Effector memory CD8-positive, alpha-beta T cell (primary cell): ENCODE results near the gene SCYL1.
A peak's percentile ranks its signal among the peaks of the same experiment; 100 is the strongest.

Experiments used
- ATAC-seq: fragments of 150-1000 bp; cut with Tn5 transposase; replicated peaks from 2 replicates; pipeline ENCODE4 v1.10.0; 2021; ENCODE audit warnings: mild to moderate bottlenecking, moderate library complexity
- DNase-seq, 3 experiments: peaks; one replicate each; pipeline ENCODE4 v3.0.0; 2021
- H3K27ac Mint-ChIP-seq, 2 donors: one replicate each; pipeline ENCODE4 v1.8.0; 2022; ENCODE audit warnings: mild to moderate bottlenecking in 2 of 2, mixed read lengths in 2 of 2, moderate library complexity in 2 of 2
- H3K27me3 Mint-ChIP-seq, 2 donors: one replicate each; pipeline ENCODE4 v1.8.0; 2022; ENCODE audit warnings: mixed read lengths in 2 of 2
- H3K36me3 Mint-ChIP-seq: one replicate; pipeline ENCODE4 v1.8.0; 2022; ENCODE audit warnings: mild to moderate bottlenecking, moderate library complexity, mixed read lengths; ENCODE audit not compliant: insufficient read depth
- H3K4me1 Mint-ChIP-seq, 2 donors: one replicate each; pipeline ENCODE4 v1.8.0; 2022; ENCODE audit warnings: low read depth in 2 of 2, mixed read lengths in 2 of 2
- H3K4me3 Mint-ChIP-seq, 2 donors: one replicate each; pipeline ENCODE4 v1.8.0; 2022; ENCODE audit warnings: mild to moderate bottlenecking in 2 of 2, mixed read lengths in 2 of 2, moderate library complexity in 2 of 2
- H3K9me3 Mint-ChIP-seq, 2 donors: one replicate each; pipeline ENCODE4 v1.8.0; 2022; ENCODE audit warnings: mixed read lengths in 2 of 2

SCYL1 gene

GRCh38 chr11:65554057-65554818, 29.4 kb downstream of the SCYL1 start:
- H3K36me3 Mint-ChIP-seq: peaks cover 20% of the 10 kb centered on the region
- H3K4me1 Mint-ChIP-seq: peaks cover 48 to 50% of the 10 kb centered on the region in 2 donors
- peak overlapping the region; percentile 42 to 82 for H3K4me3 Mint-ChIP-seq
- ATAC-seq (no peak), DNase-seq (no peak)
- H3K27ac Mint-ChIP-seq: peak overlapping the region in 1 of 2 donors; percentile 89
- no peaks in the 10 kb centered on the region for H3K9me3 Mint-ChIP-seq
- H3K27me3 Mint-ChIP-seq: no peaks in the 10 kb centered on the region

GRCh38 chr11:65554842-65555430, 30.1 kb downstream of the SCYL1 start:
- H3K27ac Mint-ChIP-seq: peak overlapping the region; percentile 52 to 89
- H3K4me3 Mint-ChIP-seq: peak overlapping the region; percentile 42 to 82
- no peak for DNase-seq
- H3K4me1 Mint-ChIP-seq: peaks cover 51 to 53% of the 10 kb centered on the region in 2 donors
- no peaks in the 10 kb centered on the region for H3K27me3 Mint-ChIP-seq
- no peaks in the 10 kb centered on the region for H3K9me3 Mint-ChIP-seq
- ATAC-seq: no peak
- H3K36me3 Mint-ChIP-seq: peaks cover 15% of the 10 kb centered on the region

GRCh38 chr11:65555693-65556231, 30.9 kb downstream of the SCYL1 start:
- Mint-ChIP-seq H3K4me1 (peaks cover 59 to 60% of the 10 kb centered on the region in 2 donors), H3K27ac (peak overlapping the region; percentile 89 to 93), H3K9me3 (no peaks in the 10 kb centered on the region), H3K4me3 (peak overlapping the region; percentile 82 to 85), H3K36me3 (peaks cover 15% of the 10 kb centered on the region), H3K27me3 (no peaks in the 10 kb centered on the region)
- no peak for DNase-seq
- no peak for ATAC-seq

GRCh38 chr11:65556470-65557279, 31.8 kb downstream of the SCYL1 start:
- Mint-ChIP-seq H3K4me1 (peaks cover 54% of the 10 kb centered on the region in 2 donors), H3K27ac (peak overlapping the region; percentile 89 to 93), H3K4me3 (peak overlapping the region; percentile 82 to 85), H3K9me3 (no peaks in the 10 kb centered on the region), H3K36me3 (peaks cover 10% of the 10 kb centered on the region), H3K27me3 (no peaks in the 10 kb centered on the region)
- ATAC-seq (no peak), DNase-seq (no peak)

- no peaks in the 10 kb centered on the region for H3K27me3 Mint-ChIP-seq
- H3K4me1 Mint-ChIP-seq: peaks cover 49 to 50% of the 10 kb centered on the region in 2 donors
- H3K9me3 Mint-ChIP-seq: no peaks in the 10 kb centered on the region
- H3K27ac Mint-ChIP-seq: peak overlapping the region; percentile 89 to 93
- H3K36me3 Mint-ChIP-seq: peaks cover 9% of the 10 kb centered on the region
- DNase-seq: no peak
- no peak for ATAC-seq
- H3K4me3 Mint-ChIP-seq: peak overlapping the region; percentile 82 to 85
These were observed 32.6 kb downstream of the SCYL1 start for GRCh38 chr11:65557280-65558001.

GRCh38 chr11:65558002-65558929, 33.4 kb downstream of the SCYL1 start, which contains the start of gene LTBP3:
LTBP3 (minus strand) TSS chr11:65558359; CDS start chr11:65557959, 400 bp downstream.
- Mint-ChIP-seq H3K36me3 (peaks cover 6% of the 10 kb centered on the region), H3K4me3 (peak within 1 kb of the TSS; percentile 82 to 85), H3K27me3 (no peaks in the 10 kb centered on the region), H3K9me3 (no peaks in the 10 kb centered on the region), H3K4me1 (peaks cover 46 to 47% of the 10 kb centered on the region in 2 donors), H3K27ac (peak within 1 kb of the TSS; percentile 89 to 93)
- ATAC-seq: peak; percentile 32
- no peak for DNase-seq

- DNase-seq (no peak), ATAC-seq (no peak)
- Mint-ChIP-seq H3K9me3 (no peaks in the 10 kb centered on the region), H3K4me1 (peaks cover 47% of the 10 kb centered on the region in 2 donors), H3K27ac (peak overlapping the region; percentile 83 to 84), H3K27me3 (no peaks in the 10 kb centered on the region), H3K36me3 (peaks cover 6% of the 10 kb centered on the region), H3K4me3 (peak overlapping the region; percentile 66 to 85)
These were observed 34.1 kb downstream of the SCYL1 start for GRCh38 chr11:65558930-65559509.

- no peaks in the 10 kb centered on the region for H3K27me3 Mint-ChIP-seq
- H3K36me3 Mint-ChIP-seq: peaks cover 6% of the 10 kb centered on the region
- no peak for DNase-seq
- ATAC-seq: no peak
- peak overlapping the region; percentile 66 to 85 for H3K4me3 Mint-ChIP-seq
- H3K4me1 Mint-ChIP-seq: peaks cover 43% of the 10 kb centered on the region in 2 donors
- H3K9me3 Mint-ChIP-seq: no peaks in the 10 kb centered on the region
- peak overlapping the region; percentile 83 to 84 for H3K27ac Mint-ChIP-seq
These were observed 34.7 kb downstream of the SCYL1 start for GRCh38 chr11:65559535-65559934.

GRCh38 chr11:65559951-65560537, 35.2 kb downstream of the SCYL1 start:
- peak overlapping the region; percentile 83 to 84 for H3K27ac Mint-ChIP-seq
- no peaks in the 10 kb centered on the region for H3K27me3 Mint-ChIP-seq
- peaks cover 40 to 42% of the 10 kb centered on the region in 2 donors for H3K4me1 Mint-ChIP-seq
- DNase-seq: no peak
- no peaks in the 10 kb centered on the region for H3K9me3 Mint-ChIP-seq
- no peak for ATAC-seq
- H3K36me3 Mint-ChIP-seq: peaks cover 6% of the 10 kb centered on the region
- peak overlapping the region in 1 of 2 donors; percentile 66 for H3K4me3 Mint-ChIP-seq

GRCh38 chr11:65560555-65561418, 35.9 kb downstream of the SCYL1 start:
- H3K36me3 Mint-ChIP-seq: peaks cover 8% of the 10 kb centered on the region
- ATAC-seq (no peak), DNase-seq (no peak)
- no peaks in the 10 kb centered on the region for H3K9me3 Mint-ChIP-seq
- peak overlapping the region; percentile 83 to 84 for H3K27ac Mint-ChIP-seq
- H3K27me3 Mint-ChIP-seq: no peaks in the 10 kb centered on the region
- no peak overlapping the region for H3K4me3 Mint-ChIP-seq
- peaks cover 40 to 44% of the 10 kb centered on the region in 2 donors for H3K4me1 Mint-ChIP-seq

GRCh38 chr11:65562020-65562419, 37.1 kb downstream of the SCYL1 start:
- no peak for ATAC-seq
- Mint-ChIP-seq H3K4me1 (peaks cover 41 to 43% of the 10 kb centered on the region in 2 donors), H3K4me3 (no peak overlapping the region), H3K36me3 (peaks cover 8% of the 10 kb centered on the region), H3K27me3 (no peaks in the 10 kb centered on the region), H3K27ac (no peak overlapping the region), H3K9me3 (no peaks in the 10 kb centered on the region)
- no peak for DNase-seq
